HL-60 (cell line): ENCODE data around the gene AKAP13.

ENCODE experiments used
- DNase-seq, 2 experiments: peaks; one replicate each; pipeline ENCODE4 v3.0.0-alpha.2; 2010 to 2020; ENCODE audit warnings: low read depth in 1 of 2, low spot score in 1 of 2
- H3K27ac ChIP-seq: fragments of 250-450 bp; sonication (Bioruptor Pico); replicated peaks from 2 replicates; pipeline ENCODE4 v1.5.1; 2020; ENCODE audit warnings: mild to moderate bottlenecking, moderate library complexity
- H3K27me3 ChIP-seq: fragments of 250-450 bp; sonication (Bioruptor Pico); 2 replicates; pipeline ENCODE4 v1.5.1; 2021; ENCODE audit warnings: mild to moderate bottlenecking, moderate library complexity; ENCODE audit not compliant: insufficient read depth, poor library complexity, severe bottlenecking
- H3K4me3 ChIP-seq: replicated peaks from 2 replicates; pipeline ENCODE4 v1.5.1; 2011; ENCODE audit warnings: mild to moderate bottlenecking, control low read depth, low read length; ENCODE audit not compliant: insufficient read depth
- CTCF ChIP-seq: IDR thresholded peaks from one replicate; pipeline ENCODE4 v1.5.1; 2011; ENCODE audit warnings: low read length, control low read depth, inconsistent platforms; ENCODE audit not compliant: insufficient read depth
- GABPA ChIP-seq: IDR thresholded peaks from 2 replicates; pipeline ENCODE4 v1.6.1; 2012; ENCODE audit warnings: low read depth
- POLR2AphosphoS5 ChIP-seq: IDR thresholded peaks from 2 replicates; pipeline ENCODE4 v1.6.1; 2012; ENCODE audit warnings: low read depth
- REST ChIP-seq: IDR thresholded peaks from 2 replicates; pipeline ENCODE4 v1.6.1; 2012; ENCODE audit warnings: low read depth; ENCODE audit not compliant: insufficient replicate concordance
- SPI1 ChIP-seq: IDR thresholded peaks from 2 replicates; pipeline ENCODE4 v1.6.1; 2012; ENCODE audit warnings: low read depth, mild to moderate bottlenecking, borderline replicate concordance

Gene AKAP13

GRCh38 chr15:85707519-85708338 is 327.3 kb downstream of the AKAP13 start:
- Histone ChIP-seq H3K4me3 (no peak overlapping the region), H3K27ac (0 out of 2 replicates have a peak overlapping the region, but pooled peaks have one; percentile 19), H3K27me3 (no peaks in the 10 kb centered on the region)
- DNase-seq, result no peak
- TF ChIP-seq GABPA, result no peak
- TF ChIP-seq CTCF, result no peak
- TF ChIP-seq POLR2AphosphoS5, result no peak
- TF ChIP-seq SPI1, result no peak
- no peak for TF ChIP-seq REST

GRCh38 chr15:85708402-85708941 is 328.1 kb downstream of the AKAP13 start:
- Histone ChIP-seq H3K27me3 (no peaks in the 10 kb centered on the region), H3K27ac (no peak overlapping the region), H3K4me3 (no peak overlapping the region)
- no peak for DNase-seq
- no peak for TF ChIP-seq POLR2AphosphoS5
- TF ChIP-seq GABPA, result no peak
- no peak for TF ChIP-seq CTCF
- no peak for TF ChIP-seq SPI1
- no peak for TF ChIP-seq REST

GRCh38 chr15:85709250-85709649 is 328.8 kb downstream of the AKAP13 start:
- Histone ChIP-seq H3K27me3 (no peaks in the 10 kb centered on the region), H3K27ac (no peak overlapping the region), H3K4me3 (no peak overlapping the region)
- no peak for DNase-seq
- TF ChIP-seq REST (no peak), SPI1 (no peak), POLR2AphosphoS5 (no peak), GABPA (no peak), CTCF (no peak)
